Common myeloid progenitor, CD34-positive (primary cell): Measurements from ENCODE around the gene CCL25.
"Not testable (repeated sequence)": the region's sequence is repeated elsewhere in the genome, so short reads cannot be mapped to it uniquely, and the experiment has no call there.

Experiments
- CTCF ChIA-PET: fragments of 350-600 bp; sonication (Branson Sonifier 250); formaldehyde crosslinking; loops from one replicate; lab custom pipeline; 2021; ENCODE audit warnings: antibody characterized with exemption; lab: Charles Lee
- POLR2A ChIA-PET: fragments of 350-600 bp; sonication (Branson Sonifier 250); formaldehyde crosslinking; loops from one replicate; lab custom pipeline; 2021; ENCODE audit warnings: antibody characterized with exemption; lab: Charles Lee
- DNase-seq, 3 donors: peaks; one replicate each; pipeline versions ENCODE4 v3.0.0 to v3.0.0-alpha.2; 2013
- H3K27ac ChIP-seq, 2 experiments: 1 replicate in 1 of 2; 2 replicates in 1 of 2; pipeline ENCODE4 v1.7.0; 2013; ENCODE audit warnings: inconsistent platforms in 2 of 2, low read length in 2 of 2, mild to moderate bottlenecking in 2 of 2, low read depth in 1 of 2, moderate library complexity in 1 of 2; ENCODE audit not compliant: severe bottlenecking in 2 of 2, insufficient read depth in 1 of 2, poor library complexity in 1 of 2
- H3K27me3 ChIP-seq, 5 experiments: replicated peaks in 2 of 5; 1 replicate in 3 of 5; 2 replicates in 2 of 5; pipeline versions ENCODE4 v1.6.1 to v1.7.0; 2013; ENCODE audit warnings: low read length in 4 of 5, mild to moderate bottlenecking in 2 of 5, moderate library complexity in 2 of 5, inconsistent platforms in 1 of 5; ENCODE audit not compliant: insufficient read depth in 5 of 5, control insufficient read depth in 4 of 5
- H3K36me3 ChIP-seq, 4 experiments: 1 replicate in 2 of 4; 2 replicates in 2 of 4; pipeline versions ENCODE4 v1.6.1 to v1.7.0; 2013; ENCODE audit warnings: low read length in 3 of 4, control low read depth in 1 of 4, mild to moderate bottlenecking in 1 of 4; ENCODE audit not compliant: control insufficient read depth in 4 of 4, insufficient read depth in 4 of 4
- H3K4me1 ChIP-seq, 4 experiments: 1 replicate in 3 of 4; 2 replicates in 1 of 4; pipeline versions ENCODE4 v1.6.1 to v1.7.1; 2013; ENCODE audit warnings: low read length in 3 of 4, mild to moderate bottlenecking in 3 of 4, control low read depth in 1 of 4, inconsistent platforms in 1 of 4, moderate library complexity in 1 of 4; ENCODE audit not compliant: control insufficient read depth in 4 of 4, insufficient read depth in 4 of 4; ENCODE audit errors: control extremely low read depth in 1 of 4
- H3K4me3 ChIP-seq, 7 experiments: 1 replicate in 4 of 7; 2 replicates in 3 of 7; pipeline versions ENCODE4 v1.5.1 to v1.7.0; 2013; ENCODE audit warnings: mild to moderate bottlenecking in 7 of 7, low read length in 6 of 7, moderate library complexity in 6 of 7, inconsistent platforms in 2 of 7, low read depth in 2 of 7, control low read depth in 1 of 7; ENCODE audit not compliant: insufficient read depth in 4 of 7, control insufficient read depth in 1 of 7; ENCODE audit errors: extremely low read depth in 1 of 7
- H3K9me3 ChIP-seq, 5 experiments: 1 replicate in 4 of 5; 2 replicates in 1 of 5; pipeline versions ENCODE4 v1.6.1 to v1.7.1; 2013; ENCODE audit warnings: low read length in 4 of 5, mild to moderate bottlenecking in 2 of 5, inconsistent platforms in 1 of 5, low read depth in 1 of 5, moderate library complexity in 1 of 5; ENCODE audit not compliant: control insufficient read depth in 4 of 5, insufficient read depth in 2 of 5; ENCODE audit errors: control extremely low read depth in 1 of 5
- WGBS: methylation state at CpG from one replicate; pipeline ENCODE4 v1.1.5; 2013; ENCODE audit not compliant: insufficient coverage; 5-methylcytosine and 5-hydroxymethylcytosine counted together

The CCL25 gene

GRCh38 chr19:8021374-8021773 lies 31.2 kb upstream of the CCL25 start:
- CTCF ChIA-PET: interaction anchor here (1.1 kb wide), 1 partner anchor 19 kb away, joined by 3 read pairs; no protein-coding TSS in a partner anchor
- DNase-seq: no peak

GRCh38 chr19:8022275-8022674 lies 30.3 kb upstream of the CCL25 start:
- CTCF ChIA-PET: no interaction called here
- H3K9me3 ChIP-seq: no peaks in the 10 kb centered on the region
- H3K27me3 ChIP-seq: no peaks in the 10 kb centered on the region
- DNase-seq: no peak
- H3K36me3 ChIP-seq: no peaks in the 10 kb centered on the region
- no peak overlapping the region for H3K4me3 ChIP-seq
- POLR2A ChIA-PET: no interaction called here
- WGBS: 94% methylated on average over 10 of the region's 13 CpGs
- H3K4me1 ChIP-seq: peaks cover 0 to 3% (median 1%) of the 10 kb centered on the region in 4 experiments
- H3K27ac ChIP-seq: no peak overlapping the region

More at GRCh38 chr19:8021374-8021773, 31.2 kb upstream of the CCL25 start:
- no peaks in the 10 kb centered on the region for H3K36me3 ChIP-seq
- POLR2A ChIA-PET: no interaction called here
- H3K9me3 ChIP-seq: no peaks in the 10 kb centered on the region
- H3K4me1 ChIP-seq: peaks cover 0 to 3% (median 1%) of the 10 kb centered on the region in 4 experiments
- H3K4me3 ChIP-seq: no peak overlapping the region
- no peak overlapping the region for H3K27ac ChIP-seq
- H3K27me3 ChIP-seq: no peaks in the 10 kb centered on the region
- 98% methylated on average over 5 of the region's 8 CpGs for WGBS

- no peak overlapping the region for H3K4me3 ChIP-seq
- DNase-seq: no peak
- H3K36me3 ChIP-seq: no peaks in the 10 kb centered on the region
- H3K27me3 ChIP-seq: no peaks in the 10 kb centered on the region
- ChIA-PET CTCF (interaction anchor here (1.4 kb wide), 1 partner anchor 8 kb away, joined by 3 read pairs; no protein-coding TSS in a partner anchor), POLR2A (no interaction called here)
- H3K4me1 ChIP-seq: peaks cover 0 to 9% (median 5%) of the 10 kb centered on the region in 4 experiments
- H3K27ac ChIP-seq: no peak overlapping the region
- WGBS: 94% methylated on average over 2 of the region's 5 CpGs
- H3K9me3 ChIP-seq: no peaks in the 10 kb centered on the region
Observed at GRCh38 chr19:8023371-8023770, 29.2 kb upstream of the CCL25 start.

DNA sequence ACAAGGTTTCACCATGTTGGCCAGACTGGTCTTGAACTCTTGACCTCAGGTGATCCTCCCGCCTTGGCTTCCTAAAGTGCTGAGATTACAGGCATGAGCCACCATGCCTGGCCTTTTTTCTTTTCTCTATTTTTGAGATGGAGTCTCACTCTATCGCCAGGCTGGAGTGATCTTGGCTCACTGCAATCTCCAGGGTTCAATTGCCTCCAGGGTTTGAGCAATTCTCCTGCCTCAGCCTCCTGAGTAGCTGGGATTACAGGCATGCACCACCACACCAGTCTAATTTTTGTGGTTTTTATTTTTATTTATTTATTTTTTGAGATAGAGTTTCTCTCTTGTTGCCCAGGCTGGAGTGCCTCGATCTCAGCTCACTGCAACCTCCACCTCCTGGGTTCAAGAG lies 28.3 kb upstream of the CCL25 start:
- H3K9me3 ChIP-seq, H3K36me3 ChIP-seq, H3K27me3 ChIP-seq, DNase-seq, POLR2A ChIA-PET, H3K27ac ChIP-seq, H3K4me3 ChIP-seq: not testable (repeated sequence)
- 97% methylated on average over 3 of the region's 3 CpGs for WGBS
- CTCF ChIA-PET: interaction anchor here (1.4 kb wide), 1 partner anchor 9 kb away, joined by 3 read pairs; no protein-coding TSS in a partner anchor
- H3K4me1 ChIP-seq: peaks cover 0 to 13% (median 8%) of the 10 kb centered on the region in 4 experiments

- Histone ChIP-seq H3K4me3 (no peak overlapping the region), H3K27ac (no peak overlapping the region), H3K4me1 (peaks cover 0 to 14% (median 8%) of the 10 kb centered on the region in 4 experiments), H3K9me3 (no peaks in the 10 kb centered on the region), H3K36me3 (no peaks in the 10 kb centered on the region), H3K27me3 (no peaks in the 10 kb centered on the region)
- ChIA-PET POLR2A (no interaction called here), CTCF (no interaction called here)
- no peak for DNase-seq
- WGBS: 97% methylated on average over 5 of the region's 5 CpGs
Observed at GRCh38 chr19:8025316-8025715, 27.2 kb upstream of the CCL25 start.

DNA sequence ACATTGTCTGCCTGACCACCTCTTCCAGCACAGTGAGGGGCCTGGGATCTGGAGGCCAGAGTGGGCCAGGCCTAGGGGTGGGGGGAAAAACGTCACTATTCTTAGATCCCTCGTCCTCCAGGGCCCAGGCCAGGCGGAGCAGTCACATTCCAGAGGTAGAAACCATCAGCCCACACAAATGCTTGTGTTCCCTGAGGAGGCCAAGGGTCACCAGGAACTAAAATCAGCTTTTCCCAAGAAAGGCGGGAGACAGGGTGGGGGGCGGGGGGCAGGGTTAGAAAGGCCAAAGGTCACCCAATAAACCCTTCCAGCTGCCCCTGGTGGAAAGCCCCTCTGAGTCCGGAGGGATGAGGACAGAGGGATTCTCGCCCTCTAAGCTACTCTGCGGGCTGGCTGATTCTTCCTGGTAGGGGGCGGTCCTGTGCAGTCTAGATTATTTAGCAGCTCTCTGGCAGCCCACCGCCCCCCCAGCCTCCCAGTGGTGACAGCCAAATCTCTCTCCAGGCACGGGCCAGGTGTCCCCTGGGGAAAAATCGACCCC lies 23.5 kb upstream of the CCL25 start:
- Histone ChIP-seq H3K4me1 (peaks cover 0 to 28% (median 14%) of the 10 kb centered on the region in 4 experiments), H3K36me3 (no peaks in the 10 kb centered on the region), H3K4me3 (no peak overlapping the region), H3K27ac (no peak overlapping the region), H3K27me3 (no peaks in the 10 kb centered on the region), H3K9me3 (no peaks in the 10 kb centered on the region)
- WGBS: 93% methylated on average over 10 of the region's 12 CpGs
- DNase-seq: no peak
- POLR2A ChIA-PET: no interaction called here
- CTCF ChIA-PET: interaction anchor here (0.9 kb wide), 1 partner anchor 31 kb away, joined by 3 read pairs; no protein-coding TSS in a partner anchor

GRCh38 chr19:8030960-8031359 lies 21.6 kb upstream of the CCL25 start:
- POLR2A ChIA-PET: no interaction called here
- no peak overlapping the region for H3K27ac ChIP-seq
- no peaks in the 10 kb centered on the region for H3K36me3 ChIP-seq
- no peaks in the 10 kb centered on the region for H3K9me3 ChIP-seq
- no peak for DNase-seq
- H3K4me1 ChIP-seq: peaks cover 0 to 31% (median 15%) of the 10 kb centered on the region in 4 experiments
- no peak overlapping the region for H3K4me3 ChIP-seq
- H3K27me3 ChIP-seq: no peaks in the 10 kb centered on the region
- CTCF ChIA-PET: interaction anchor here (0.8 to 1.6 kb wide), 4 partner anchors 8 to 81 kb away, joined by 3 to 5 read pairs (median 4); no protein-coding TSS in a partner anchor
- WGBS: 100% methylated on average over 7 of the region's 8 CpGs
